ENCODE data around the gene TRIM45. TPM values are rescaled to one million over a fixed set of nuclear protein-coding genes. Genes with fewer than 3 reads are reported as not detected.

Gene TRIM45
- total RNA-seq, 2 experiments from 2014 or later = 0.25 to 0.88 TPM

- POLR2A ChIA-PET = no interaction called here
- no peak overlapping the region for H3K4me3 ChIP-seq (ENCODE audit: low read length)
- Mint-ChIP-seq H3K27ac (no peak overlapping the region), H3K36me3 (ENCODE audit: low read depth) (peaks cover 89% of the 10 kb centered on the region), H3K27me3 (no peaks in the 10 kb centered on the region), H3K4me1 (ENCODE audit: low read depth) (no peaks in the 10 kb centered on the region), H3K4me3 (no peak overlapping the region), H3K9me3 (no peaks in the 10 kb centered on the region)
- peak; percentile 11 for ATAC-seq (ENCODE audit: poor library complexity)
- intact Hi-C loops (cut with DNase I, micrococcal nuclease) = no loop called here
- H3K4me1 ChIP-seq (ENCODE audit: insufficient read depth, low read length) = no peaks in the 10 kb centered on the region
- peaks cover 77% of the 10 kb centered on the region for H3K36me3 ChIP-seq (ENCODE audit: insufficient read depth, low read length)
- no peaks in the 10 kb centered on the region for H3K9me3 ChIP-seq (ENCODE audit: control insufficient read depth in 1 of 2, insufficient read depth in 1 of 2, low read length in 2 of 2)
- no peak for TF ChIP-seq CTCF (IDR thresholded peaks at IDR 0.05)
- H3K27ac ChIP-seq (ENCODE audit: low read depth in 1 of 2, low read length in 2 of 2) = no peak overlapping the region
- no peaks in the 10 kb centered on the region for H3K27me3 ChIP-seq (ENCODE audit: control insufficient read depth in 1 of 2, insufficient read depth in 2 of 2, low read length in 2 of 2)
- peak in 3 of 14 experiments; percentile 7 to 27 (median 8) for DNase-seq
- CTCF ChIA-PET = interaction anchor here (1.0 kb wide), 1 partner anchor 10 kb away, joined by 5 read pairs; no protein-coding TSS in a partner anchor
Observed at GRCh38 chr1:117077267-117077666, 44.3 kb downstream of the TRIM45 start.

- ATAC-seq (ENCODE audit: poor library complexity) (no peak), DNase-seq (no peak)
- Histone ChIP-seq H3K4me1 (ENCODE audit: insufficient read depth, low read length) (no peaks in the 10 kb centered on the region), H3K4me3 (ENCODE audit: low read length) (no peak overlapping the region), H3K36me3 (ENCODE audit: insufficient read depth, low read length) (peaks cover 72% of the 10 kb centered on the region), H3K27ac (ENCODE audit: low read depth in 1 of 2, low read length in 2 of 2) (no peak overlapping the region), H3K9me3 (ENCODE audit: control insufficient read depth in 1 of 2, insufficient read depth in 1 of 2, low read length in 2 of 2) (no peaks in the 10 kb centered on the region), H3K27me3 (ENCODE audit: control insufficient read depth in 1 of 2, insufficient read depth in 2 of 2, low read length in 2 of 2) (no peaks in the 10 kb centered on the region)
- ChIA-PET CTCF (interaction anchor here (1.0 kb wide), 1 partner anchor 9 kb away, joined by 5 read pairs; no protein-coding TSS in a partner anchor), POLR2A (no interaction called here)
- no peak for TF ChIP-seq CTCF (IDR thresholded peaks at IDR 0.05)
- Mint-ChIP-seq H3K27ac (no peak overlapping the region), H3K4me1 (ENCODE audit: low read depth) (no peaks in the 10 kb centered on the region), H3K4me3 (no peak overlapping the region), H3K36me3 (ENCODE audit: low read depth) (peaks cover 84% of the 10 kb centered on the region), H3K9me3 (no peaks in the 10 kb centered on the region), H3K27me3 (no peaks in the 10 kb centered on the region)
- intact Hi-C loops (cut with DNase I, micrococcal nuclease) = no loop called here
Observed at GRCh38 chr1:117076648-117077047, 44.9 kb downstream of the TRIM45 start.

GRCh38 chr1:117070124-117070523 lies 51.4 kb downstream of the TRIM45 start:
- POLR2A ChIA-PET = interaction anchor here (3.6 kb wide), 1 partner anchor 10 kb away, joined by 17 read pairs; the partner anchor contains the start of gene TTF2

More at GRCh38 chr1:117070124-117070523, 51.4 kb downstream of the TRIM45 start:
- CTCF ChIA-PET = interaction anchor here (2.4 kb wide), 1 partner anchor 53 kb away, joined by 5 read pairs; no protein-coding TSS in a partner anchor
- ATAC-seq (ENCODE audit: poor library complexity) (peak; percentile 44), DNase-seq (no peak)
- Mint-ChIP-seq H3K27ac (no peak overlapping the region), H3K4me3 (no peak overlapping the region), H3K9me3 (no peaks in the 10 kb centered on the region), H3K36me3 (ENCODE audit: low read depth) (peaks cover 37% of the 10 kb centered on the region), H3K27me3 (no peaks in the 10 kb centered on the region), H3K4me1 (ENCODE audit: low read depth) (peaks cover 14% of the 10 kb centered on the region)
- Histone ChIP-seq H3K36me3 (ENCODE audit: insufficient read depth, low read length) (peaks cover 22% of the 10 kb centered on the region), H3K4me3 (ENCODE audit: low read length) (no peak overlapping the region), H3K9me3 (ENCODE audit: control insufficient read depth in 1 of 2, insufficient read depth in 1 of 2, low read length in 2 of 2) (no peaks in the 10 kb centered on the region), H3K27ac (ENCODE audit: low read depth in 1 of 2, low read length in 2 of 2) (no peak overlapping the region), H3K4me1 (ENCODE audit: insufficient read depth, low read length) (no peaks in the 10 kb centered on the region), H3K27me3 (ENCODE audit: control insufficient read depth in 1 of 2, insufficient read depth in 2 of 2, low read length in 2 of 2) (no peaks in the 10 kb centered on the region)
- no peak for TF ChIP-seq CTCF (IDR thresholded peaks at IDR 0.05)
- intact Hi-C loops (cut with DNase I, micrococcal nuclease) = no loop called here

Data from CD4-positive, alpha-beta T cell (primary cell).